NCI-H2029 (cell line): ENCODE results near the gene TRIAP1.
"Not testable (repeated sequence)": the region's sequence is repeated elsewhere in the genome, so short reads cannot be mapped to it uniquely, and the experiment has no call there.

ENCODE experiments used
- DNase-seq: peaks from one replicate; lab custom pipeline; 2025; lab: John Stamatoyannopoulos, UW

TRIAP1 gene

GRCh38 chr12:120468821-120469449, 22.8 kb upstream of the TRIAP1 start:
- no peak for DNase-seq

- no peak for DNase-seq
Measured at GRCh38 chr12:120468325-120468820, 22.2 kb upstream of the TRIAP1 start.

GRCh38 chr12:120467439-120467838, 21.3 kb upstream of the TRIAP1 start:
- DNase-seq, result no peak

GRCh38 chr12:120466560-120467315, 20.6 kb upstream of the TRIAP1 start:
- DNase-seq, result peak; percentile 19

GRCh38 chr12:120465756-120466155, 19.6 kb upstream of the TRIAP1 start:
- no peak for DNase-seq

GRCh38 chr12:120463712-120464111, 17.5 kb upstream of the TRIAP1 start:
- DNase-seq, result no peak

- no peak for DNase-seq
Measured at GRCh38 chr12:120462099-120462640, 16.0 kb upstream of the TRIAP1 start.

GRCh38 chr12:120460157-120460556, 14.0 kb upstream of the TRIAP1 start:
- no peak for DNase-seq

- no peak for DNase-seq
Measured at GRCh38 chr12:120457133-120457532, 10.9 kb upstream of the TRIAP1 start.

GRCh38 chr12:120455302-120455701, 9.1 kb upstream of the TRIAP1 start:
- DNase-seq, result no peak

- no peak for DNase-seq
Measured at GRCh38 chr12:120453977-120454376, 7.8 kb upstream of the TRIAP1 start.

- DNase-seq, result no peak
Measured at GRCh38 chr12:120453060-120453750, 7.0 kb upstream of the TRIAP1 start.

GRCh38 chr12:120452524-120452923, 6.3 kb upstream of the TRIAP1 start:
- not testable (repeated sequence) for DNase-seq

GRCh38 chr12:120447992-120448391, 1.8 kb upstream of the TRIAP1 start:
- no peak for DNase-seq

- DNase-seq, result not testable (repeated sequence)
Measured at GRCh38 chr12:120446844-120447178, 627 bp upstream of the TRIAP1 start.

- no peak for DNase-seq
Measured at GRCh38 chr12:120444676-120445075, 1.5 kb downstream of the TRIAP1 start.

- DNase-seq, result peak; percentile 44
Measured at GRCh38 chr12:120439646-120440247, 6.4 kb downstream of the TRIAP1 start.

- no peak for DNase-seq
Measured at GRCh38 chr12:120438495-120439198, 7.5 kb downstream of the TRIAP1 start.

GRCh38 chr12:120437735-120438494, 8.3 kb downstream of the TRIAP1 start, which contains the start of gene COX6A1:
Gene COX6A1 (plus strand): TSS chr12:120438113. CDS start chr12:120438127, 14 bp downstream.
- peak; percentile 99 for DNase-seq

GRCh38 chr12:120432772-120433525, 13.2 kb downstream of the TRIAP1 start:
- no peak for DNase-seq
